ENCODE measurements around the gene MFAP2.
A peak's percentile ranks its signal among the peaks of the same experiment; 100 is the strongest.

The MFAP2 gene, protein sequence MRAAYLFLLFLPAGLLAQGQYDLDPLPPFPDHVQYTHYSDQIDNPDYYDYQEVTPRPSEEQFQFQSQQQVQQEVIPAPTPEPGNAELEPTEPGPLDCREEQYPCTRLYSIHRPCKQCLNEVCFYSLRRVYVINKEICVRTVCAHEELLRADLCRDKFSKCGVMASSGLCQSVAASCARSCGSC

GRCh38 chr1:16980473-16981268, at the start of gene MFAP2:
MFAP2 (minus strand) TSS chr1:16980620; CDS start chr1:16978273, 2,347 bp downstream.
- Mint-ChIP-seq H3K4me1 (ENCODE audit: low read depth) (peaks cover 9% of the 10 kb centered on the region), H3K36me3 (no peaks in the 10 kb centered on the region), H3K27ac (no peak within 1 kb of the TSS), H3K27me3 (peaks cover 12% of the 10 kb centered on the region), H3K9me3 (ENCODE audit: low read depth) (no peaks in the 10 kb centered on the region), H3K4me3 (peak within 1 kb of the TSS; percentile 85)

GRCh38 chr1:17030206-17030605, 49.8 kb upstream of the MFAP2 start:
- H3K4me3 Mint-ChIP-seq: no peak overlapping the region
- no peaks in the 10 kb centered on the region for H3K27me3 Mint-ChIP-seq
- peaks cover 8% of the 10 kb centered on the region for H3K36me3 Mint-ChIP-seq
- H3K4me1 Mint-ChIP-seq (ENCODE audit: low read depth): peaks cover 3% of the 10 kb centered on the region
- H3K9me3 Mint-ChIP-seq (ENCODE audit: low read depth): no peaks in the 10 kb centered on the region
- H3K27ac Mint-ChIP-seq: no peak overlapping the region

DNA sequence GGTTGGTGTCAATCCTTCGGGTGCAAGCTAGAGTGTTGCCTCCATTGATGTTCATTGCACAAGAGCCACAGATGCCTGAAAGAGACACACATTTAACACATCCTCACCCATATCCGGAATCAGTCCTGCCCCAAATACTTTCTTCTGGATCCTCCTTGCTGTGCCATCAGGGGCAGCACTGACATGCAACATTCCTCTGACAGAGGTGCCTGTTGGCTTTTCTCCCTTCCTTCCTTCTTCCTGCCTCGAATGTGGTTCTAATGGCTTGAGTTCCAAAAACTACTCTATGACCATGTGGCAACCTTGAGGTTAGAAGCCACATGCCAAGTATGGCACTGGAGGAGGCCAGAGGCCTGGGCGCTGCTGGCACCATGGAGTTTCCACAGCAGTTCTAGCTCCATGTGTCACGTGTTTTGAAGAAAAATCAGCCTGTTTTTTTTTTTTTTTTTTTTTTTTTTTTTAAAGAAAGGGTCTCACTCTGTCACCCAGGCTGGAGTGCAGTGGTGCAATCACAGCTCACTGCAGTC, 48.3 kb upstream of the MFAP2 start:
- Mint-ChIP-seq H3K36me3 (peaks cover 8% of the 10 kb centered on the region), H3K4me3 (no peak overlapping the region), H3K4me1 (ENCODE audit: low read depth) (peaks cover 2% of the 10 kb centered on the region), H3K27me3 (no peaks in the 10 kb centered on the region), H3K9me3 (ENCODE audit: low read depth) (no peaks in the 10 kb centered on the region), H3K27ac (no peak overlapping the region)

- Mint-ChIP-seq H3K4me1 (ENCODE audit: low read depth) (no peaks in the 10 kb centered on the region), H3K27ac (no peak overlapping the region), H3K36me3 (peaks cover 8% of the 10 kb centered on the region), H3K9me3 (ENCODE audit: low read depth) (no peaks in the 10 kb centered on the region), H3K4me3 (no peak overlapping the region), H3K27me3 (no peaks in the 10 kb centered on the region)
Observed at GRCh38 chr1:17027900-17028299, 47.5 kb upstream of the MFAP2 start.

DNA sequence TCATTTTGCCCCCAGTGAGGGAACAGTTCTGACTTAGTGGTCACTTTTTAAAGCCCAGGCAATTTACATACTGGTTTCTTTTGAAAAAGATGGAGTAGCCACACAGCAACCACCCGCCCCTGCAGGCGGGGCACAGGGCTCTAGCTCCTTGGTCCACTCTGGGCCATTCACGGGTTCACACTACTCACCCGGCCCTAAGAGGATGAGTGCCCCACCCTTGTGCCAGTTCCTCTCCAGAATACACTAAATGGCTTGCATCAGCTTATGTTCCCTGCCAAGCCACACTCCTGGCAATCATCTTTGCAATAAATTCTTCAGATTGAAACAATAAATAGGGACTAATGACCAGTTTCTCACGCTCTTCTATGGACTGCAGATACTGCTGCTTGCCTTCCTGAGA, 47.0 kb upstream of the MFAP2 start:
- peaks cover 8% of the 10 kb centered on the region for H3K36me3 Mint-ChIP-seq
- no peaks in the 10 kb centered on the region for H3K27me3 Mint-ChIP-seq
- H3K27ac Mint-ChIP-seq: no peak overlapping the region
- no peaks in the 10 kb centered on the region for H3K4me1 Mint-ChIP-seq (ENCODE audit: low read depth)
- H3K4me3 Mint-ChIP-seq: no peak overlapping the region
- no peaks in the 10 kb centered on the region for H3K9me3 Mint-ChIP-seq (ENCODE audit: low read depth)

DNA sequence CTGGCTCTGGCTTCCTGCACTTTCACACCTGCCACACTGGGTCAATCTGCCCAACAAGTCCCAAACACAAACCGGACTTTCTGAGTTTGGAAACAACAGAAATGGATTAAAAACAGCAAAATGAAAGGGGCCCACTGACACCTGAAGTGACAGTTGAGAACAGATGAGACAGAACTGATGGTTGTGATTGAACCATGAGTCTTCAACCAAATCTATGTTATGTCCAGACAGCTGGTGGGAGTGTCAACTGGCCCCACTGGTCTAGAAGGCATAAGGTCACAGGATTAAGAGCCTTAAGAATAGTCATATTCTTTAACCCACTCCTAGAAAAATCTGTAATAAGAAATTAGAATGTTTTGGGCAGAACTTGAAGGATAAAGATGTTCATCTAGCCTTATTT, 44.3 kb upstream of the MFAP2 start:
- H3K36me3 Mint-ChIP-seq: peaks cover 8% of the 10 kb centered on the region

DNA sequence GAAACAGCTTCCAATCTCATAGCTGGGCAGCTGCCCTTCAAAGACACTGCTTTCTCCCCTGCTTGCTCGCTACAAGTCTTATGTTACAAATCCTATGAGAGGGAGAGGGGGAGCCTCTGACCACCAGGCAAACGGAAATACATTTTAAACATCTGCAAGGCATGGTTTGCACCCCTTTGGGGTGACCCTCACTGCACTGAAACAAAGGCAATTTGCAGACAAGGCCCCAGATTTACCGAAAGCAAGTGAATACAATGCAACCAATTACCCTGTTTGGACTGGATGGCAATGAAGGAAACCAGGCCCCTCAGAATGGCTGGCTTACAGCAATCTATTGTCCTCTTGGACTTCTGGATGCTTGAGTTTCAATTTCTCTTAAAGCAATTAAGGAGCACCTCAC, 43.2 kb upstream of the MFAP2 start:
- H3K27ac Mint-ChIP-seq: peak overlapping the region; percentile 30
- peaks cover 8% of the 10 kb centered on the region for H3K36me3 Mint-ChIP-seq

More for the DNA sequence above, 44.3 kb upstream of the MFAP2 start:
- Mint-ChIP-seq H3K9me3 (ENCODE audit: low read depth) (no peaks in the 10 kb centered on the region), H3K4me3 (no peak overlapping the region), H3K27ac (no peak overlapping the region), H3K27me3 (no peaks in the 10 kb centered on the region), H3K4me1 (ENCODE audit: low read depth) (peaks cover 1% of the 10 kb centered on the region)

DNA sequence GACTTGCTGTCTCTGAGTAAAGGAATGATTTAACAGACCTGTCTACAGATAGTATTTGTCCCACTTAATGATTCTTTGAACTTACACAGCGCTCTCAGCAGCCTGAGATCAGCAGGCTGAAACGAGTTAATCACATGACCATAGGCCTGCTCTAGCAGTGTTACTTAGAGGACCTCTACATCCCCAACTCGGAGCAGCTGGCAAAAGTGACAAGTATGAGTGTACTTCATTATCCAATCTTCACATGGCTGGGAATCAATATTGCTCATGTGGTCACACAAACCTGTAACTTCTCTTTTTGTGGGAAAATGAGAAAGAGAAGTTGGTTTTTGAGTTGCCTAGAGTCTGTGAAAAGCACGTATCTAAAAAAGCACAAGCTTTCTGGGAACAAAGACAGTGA, 42.7 kb upstream of the MFAP2 start:
- Mint-ChIP-seq H3K4me3 (no peak overlapping the region), H3K27ac (peak overlapping the region; percentile 22), H3K4me1 (ENCODE audit: low read depth) (peaks cover 1% of the 10 kb centered on the region), H3K9me3 (ENCODE audit: low read depth) (no peaks in the 10 kb centered on the region), H3K27me3 (no peaks in the 10 kb centered on the region), H3K36me3 (peaks cover 4% of the 10 kb centered on the region)

More for the DNA sequence above, 43.2 kb upstream of the MFAP2 start:
- no peaks in the 10 kb centered on the region for H3K27me3 Mint-ChIP-seq
- no peaks in the 10 kb centered on the region for H3K9me3 Mint-ChIP-seq (ENCODE audit: low read depth)
- no peak overlapping the region for H3K4me3 Mint-ChIP-seq
- peaks cover 1% of the 10 kb centered on the region for H3K4me1 Mint-ChIP-seq (ENCODE audit: low read depth)

DNA sequence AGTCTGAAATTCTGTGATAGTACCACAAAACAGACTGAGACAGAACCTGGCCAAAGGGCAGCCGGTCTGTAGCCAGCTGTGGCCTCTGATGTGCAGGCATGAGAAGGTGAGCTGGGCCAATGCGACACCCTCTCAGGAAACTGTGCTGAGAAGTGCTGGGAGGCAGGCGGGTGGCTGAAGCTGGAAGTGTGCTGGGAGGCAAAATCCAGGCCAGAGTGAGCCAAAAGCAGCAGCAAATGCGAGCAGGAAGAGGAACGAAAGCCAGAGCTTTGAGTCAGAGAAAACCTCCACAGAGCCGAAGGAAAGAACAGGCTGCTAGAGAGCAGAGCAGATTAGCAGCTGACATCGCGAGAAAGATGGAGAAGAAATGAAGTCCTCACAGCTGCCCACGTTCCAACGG, 41.5 kb upstream of the MFAP2 start:
- no peaks in the 10 kb centered on the region for H3K9me3 Mint-ChIP-seq (ENCODE audit: low read depth)
- no peak overlapping the region for H3K27ac Mint-ChIP-seq
- H3K4me1 Mint-ChIP-seq (ENCODE audit: low read depth): peaks cover 1% of the 10 kb centered on the region
- H3K4me3 Mint-ChIP-seq: no peak overlapping the region
- no peaks in the 10 kb centered on the region for H3K27me3 Mint-ChIP-seq
- H3K36me3 Mint-ChIP-seq: no peaks in the 10 kb centered on the region

GRCh38 chr1:17020502-17020901, 40.1 kb upstream of the MFAP2 start:
- no peaks in the 10 kb centered on the region for H3K9me3 Mint-ChIP-seq (ENCODE audit: low read depth)
- no peaks in the 10 kb centered on the region for H3K27me3 Mint-ChIP-seq
- H3K4me1 Mint-ChIP-seq (ENCODE audit: low read depth): peaks cover 1% of the 10 kb centered on the region
- H3K27ac Mint-ChIP-seq: no peak overlapping the region
- H3K4me3 Mint-ChIP-seq: no peak overlapping the region
- no peaks in the 10 kb centered on the region for H3K36me3 Mint-ChIP-seq

DNA sequence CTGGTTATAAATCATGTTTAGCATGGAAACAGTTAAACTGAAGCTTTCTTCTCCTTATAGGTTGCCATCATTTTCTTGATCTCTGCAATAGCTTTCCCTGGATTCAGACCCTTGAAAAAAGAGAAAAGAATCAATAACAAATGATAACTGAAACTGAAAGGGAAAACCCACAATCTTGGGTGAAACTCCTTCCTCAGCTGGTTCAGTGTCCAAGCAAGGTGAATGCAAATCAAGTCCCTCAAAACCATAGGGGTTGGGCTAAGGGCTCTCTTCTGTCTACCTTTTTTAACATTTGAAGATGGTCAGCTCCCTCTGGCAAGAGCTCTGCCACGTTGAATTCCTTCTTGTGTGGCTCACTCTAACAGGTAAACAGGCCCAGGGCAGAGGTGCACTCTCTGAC, 38.4 kb upstream of the MFAP2 start:
- H3K4me1 Mint-ChIP-seq (ENCODE audit: low read depth): peaks cover 1% of the 10 kb centered on the region
- no peaks in the 10 kb centered on the region for H3K27me3 Mint-ChIP-seq
- no peaks in the 10 kb centered on the region for H3K36me3 Mint-ChIP-seq
- H3K4me3 Mint-ChIP-seq: no peak overlapping the region
- peak overlapping the region; percentile 61 for H3K27ac Mint-ChIP-seq
- no peaks in the 10 kb centered on the region for H3K9me3 Mint-ChIP-seq (ENCODE audit: low read depth)

GRCh38 chr1:17017435-17017834, 37.0 kb upstream of the MFAP2 start:
- Mint-ChIP-seq H3K27ac (no peak overlapping the region), H3K27me3 (no peaks in the 10 kb centered on the region), H3K9me3 (ENCODE audit: low read depth) (no peaks in the 10 kb centered on the region), H3K4me3 (no peak overlapping the region), H3K36me3 (no peaks in the 10 kb centered on the region), H3K4me1 (ENCODE audit: low read depth) (peaks cover 1% of the 10 kb centered on the region)

GRCh38 chr1:17016317-17016661, 35.9 kb upstream of the MFAP2 start:
- H3K9me3 Mint-ChIP-seq (ENCODE audit: low read depth): no peaks in the 10 kb centered on the region
- no peak overlapping the region for H3K4me3 Mint-ChIP-seq

DNA sequence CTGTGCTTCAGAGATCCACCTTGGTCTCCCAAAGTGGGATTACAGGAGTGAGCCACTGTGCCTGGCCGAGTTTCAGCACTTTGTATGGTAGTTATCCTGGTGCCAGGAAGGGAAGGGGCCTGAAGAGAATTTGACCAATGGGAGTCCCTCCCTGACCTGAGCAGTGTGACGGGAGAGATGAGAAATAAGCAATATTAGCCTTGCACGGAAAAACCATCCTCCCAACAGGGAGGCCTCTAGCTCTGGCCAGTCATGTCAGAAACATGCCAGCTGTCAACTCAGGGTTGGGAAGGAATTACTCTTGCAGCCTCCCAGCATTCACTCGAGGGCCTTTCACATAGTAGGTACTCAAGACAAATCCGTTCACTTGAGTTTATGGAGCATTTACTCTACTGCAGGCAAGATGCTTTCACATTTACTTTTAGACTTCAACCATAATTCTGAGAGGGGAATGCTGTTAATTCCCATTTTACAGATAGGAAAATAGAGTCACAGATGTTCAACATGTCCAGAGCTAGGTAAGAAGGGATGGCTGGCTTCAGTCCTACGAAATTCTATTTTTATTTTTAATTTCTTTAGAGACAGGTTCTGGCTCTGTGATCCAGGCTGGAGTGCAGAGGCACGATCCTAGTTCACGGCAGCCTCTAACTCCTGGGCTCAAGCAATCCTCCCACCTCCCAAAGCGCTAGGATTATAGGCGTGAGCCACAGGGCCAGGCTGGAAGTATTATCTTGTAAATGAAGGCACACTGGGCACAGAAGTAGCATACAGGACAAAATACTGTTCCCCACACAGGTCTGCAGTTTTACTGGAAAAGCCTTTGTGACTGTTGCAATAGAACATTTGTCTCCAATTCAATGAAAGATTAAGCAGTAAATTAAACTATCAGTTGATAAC, 34.5 kb upstream of the MFAP2 start:
- Mint-ChIP-seq H3K4me1 (ENCODE audit: low read depth) (peaks cover 15% of the 10 kb centered on the region), H3K9me3 (ENCODE audit: low read depth) (no peaks in the 10 kb centered on the region), H3K27ac (no peak overlapping the region), H3K4me3 (no peak overlapping the region), H3K27me3 (no peaks in the 10 kb centered on the region), H3K36me3 (no peaks in the 10 kb centered on the region)

More at GRCh38 chr1:17016317-17016661, 35.9 kb upstream of the MFAP2 start:
- Mint-ChIP-seq H3K36me3 (no peaks in the 10 kb centered on the region), H3K27ac (no peak overlapping the region), H3K27me3 (no peaks in the 10 kb centered on the region), H3K4me1 (ENCODE audit: low read depth) (peaks cover 5% of the 10 kb centered on the region)
